Pancreas (tissue), 10 donors: ENCODE measurements around the gene TMEM121. TPM values are rescaled to one million over a fixed set of nuclear protein-coding genes. Genes with fewer than 3 reads are reported as not detected.

Experiments
- ATAC-seq, 4 donors: fragments of 200-7000 bp; cut with Tn5 transposase; one replicate each; pipeline versions ENCODE4 v1.8.0 to v1.9.1; 2020; ENCODE audit warnings: mild to moderate bottlenecking in 4 of 4, moderate library complexity in 4 of 4
- DNase-seq, 6 donors: peaks; one replicate each; pipeline ENCODE4 v3.0.0-alpha.2; 2020
- FAIRE-seq: peaks from 2 replicates; lab custom pipeline; 2012; peaks lifted over from hg19 to GRCh38; lab: Jason Lieb, UNC
- H3K27ac ChIP-seq, 4 donors: fragments of 200-600 bp; sonication (generic); 1 replicate in 3 of 4; 2 replicates in 1 of 4; pipeline versions ENCODE4 v1.5.0 to v1.8.0; 2020
- H3K27me3 ChIP-seq, 4 donors: fragments of 200-600 bp; one replicate each; pipeline ENCODE4 v1.8.0; 2021
- H3K36me3 ChIP-seq, 3 donors: fragments of 200-600 bp; sonication (generic) in 1 of 3; one replicate each; pipeline versions ENCODE4 v1.5.0 to v1.8.0; 2020 to 2021
- H3K4me1 ChIP-seq, 3 donors: fragments of 200-600 bp; one replicate each; pipeline ENCODE4 v1.8.0; 2021
- H3K4me3 ChIP-seq, 4 donors: fragments of 200-600 bp; sonication (generic) in 2 of 4; one replicate each; pipeline versions ENCODE4 v1.5.0 to v1.8.0; 2020 to 2021
- H3K9me3 ChIP-seq, 4 donors: fragments of 200-600 bp; one replicate each; pipeline ENCODE4 v1.8.0; 2021
- CTCF ChIP-seq, 4 donors: fragments of 200-600 bp; sonication (generic) in 3 of 4; IDR thresholded peaks; one replicate each; pipeline versions ENCODE4 v1.5.0 to v1.8.0; 2021; ENCODE audit warnings: antibody characterized with exemption in 4 of 4
- WGBS, 2 donors: extraction: QIAGEN DNeasy Blood & Tissue Kit; methylation state at CpG; one replicate each; pipeline ENCODE4 v1.1.7; 2013; 5-methylcytosine and 5-hydroxymethylcytosine counted together
- intact Hi-C, 3 donors: fragments of 100-400 bp; cut with DNase I; formaldehyde crosslinking; loops; one replicate each; pipeline versions ENCODE4 v1.11.1 to v1.14.2; 2022
- polyA plus RNA-seq, 2 donors: library from polyadenylated mRNA; stranded (reverse); fragments of 200-250 nt; gene quantifications; one replicate each; pipeline ENCODE4 v1.2.3, GENCODE V29; 2013
- total RNA-seq, 6 donors: library from RNA; stranded (reverse); fragmentation: NEBNext Ultra II Directional in 4 of 6; extraction: Animal tissue kit (Norgen Biotek cat#: 25700) in 4 of 6; gene quantifications; one replicate each; pipeline versions ENCODE4 v1.2.1 to v1.2.4, GENCODE V29; 2021 to 2023
- donor health status: healthy with polysubstance abuse.
- donor health status: DM: no; HTN: no; CAD: no; lungs with moderate emphysema.
- donor health status: DM: no; HTN: no; CAD: no.
- donor health status: control.
- donor health status: control.
- donor health status: Bipolar disorder and iron deficiency.
- donor health status: DM: yes; HTN: yes; CAD: no.
- donor health status: DM: no; HTN: no; CAD: no.
- donor health status: DM: no; HTN: no; CAD: no.
- donor health status: DM: yes; HTN: yes; CAD: no.

TMEM121 gene
- total and polyA plus RNA-seq, 8 donors, result 0.92 to 3.3 (median 1.8) TPM

- H3K4me1 ChIP-seq, result peaks cover 0 to 16% (median 0%) of the 10 kb centered on the region in 3 donors
- intact Hi-C loops, result no loop called here
- FAIRE-seq (no peak), ATAC-seq (no peak), DNase-seq (peak in 1 of 6 donors; percentile 60)
- no peaks in the 10 kb centered on the region for H3K36me3 ChIP-seq
- H3K27ac ChIP-seq, result no peak overlapping the region
- no peak for TF ChIP-seq CTCF (IDR thresholded peaks at IDR 0.05)
- WGBS, 2 donors, result 56 to 64% methylated on average over 24 of the region's 24 CpGs
- H3K4me3 ChIP-seq, result peak overlapping the region in 1 of 4 donors; percentile 71
- no peaks in the 10 kb centered on the region for H3K27me3 ChIP-seq
- H3K9me3 ChIP-seq, result no peaks in the 10 kb centered on the region
Observed at GRCh38 chr14:105529319-105529568, 2.9 kb downstream of the TMEM121 start.

- no peak for ATAC-seq
- no peaks in the 10 kb centered on the region for H3K9me3 ChIP-seq
- no peaks in the 10 kb centered on the region for H3K36me3 ChIP-seq
- no peaks in the 10 kb centered on the region for H3K27me3 ChIP-seq
- 72% methylated on average over 53 to 63 of the region's 63 CpGs for WGBS, 2 donors
- H3K27ac ChIP-seq, result no peak overlapping the region
- peaks cover 0 to 16% (median 0%) of the 10 kb centered on the region in 3 donors for H3K4me1 ChIP-seq
- no peak for FAIRE-seq
- intact Hi-C loops, result no loop called here
- no peak for TF ChIP-seq CTCF (IDR thresholded peaks at IDR 0.05)
- DNase-seq, result peak in 3 of 6 donors; percentile 35 to 67 (median 57)
- peak overlapping the region in 1 of 4 donors; percentile 71 for H3K4me3 ChIP-seq
Observed at GRCh38 chr14:105529569-105530284, 3.3 kb downstream of the TMEM121 start.

DNA sequence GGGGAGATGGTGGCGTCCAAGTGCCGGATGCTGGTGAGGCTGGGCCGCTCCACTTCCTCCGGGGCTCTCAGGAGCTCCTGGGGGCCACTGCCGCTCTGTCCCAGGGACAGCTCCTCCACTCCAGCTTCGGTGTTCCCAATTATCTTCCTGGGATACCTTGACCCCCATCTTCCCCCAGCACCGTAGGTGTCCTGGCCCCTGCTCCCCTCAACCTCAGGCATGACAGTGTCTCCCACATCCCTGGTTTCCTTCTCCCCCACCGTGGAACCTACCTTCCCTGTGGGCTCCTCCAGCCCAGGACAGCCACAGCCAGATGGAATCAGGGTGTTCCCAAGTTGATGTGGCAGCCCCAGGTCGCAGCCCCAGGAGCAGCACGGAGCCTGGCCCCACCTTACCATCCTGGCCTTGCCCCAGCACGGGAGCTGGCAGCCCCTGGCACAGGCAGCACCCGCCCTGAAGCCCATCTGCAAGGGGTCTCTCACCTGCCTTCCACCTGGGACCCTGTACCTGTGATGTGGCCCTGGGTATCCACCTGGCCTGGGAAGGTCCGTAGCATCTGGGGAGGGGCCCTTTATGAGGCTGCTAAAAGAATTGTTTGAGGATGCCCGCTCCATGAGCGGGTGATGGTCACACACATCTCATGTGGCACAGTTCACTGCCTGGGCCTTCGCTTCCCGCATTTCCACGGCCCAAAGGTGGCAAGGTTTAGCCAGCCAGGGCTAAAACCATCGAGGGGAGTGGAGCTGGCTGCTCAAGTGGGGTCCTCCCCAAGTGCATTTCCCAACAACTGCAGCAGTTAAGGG lies 4.1 kb downstream of the TMEM121 start:
- no peak for TF ChIP-seq CTCF (IDR thresholded peaks at IDR 0.05)
- ATAC-seq, result no peak

GRCh38 chr14:105531088-105531893 lies 4.9 kb downstream of the TMEM121 start:
- H3K27me3 ChIP-seq, result no peaks in the 10 kb centered on the region
- ATAC-seq, result no peak
- H3K4me1 ChIP-seq, result peaks cover 0 to 16% (median 0%) of the 10 kb centered on the region in 3 donors
- no peak overlapping the region for H3K27ac ChIP-seq
- FAIRE-seq, result no peak
- intact Hi-C loops, result no loop called here
- DNase-seq, result peak in 2 of 6 donors; percentile 56 to 67
- no peaks in the 10 kb centered on the region for H3K9me3 ChIP-seq
- no peak for TF ChIP-seq CTCF (IDR thresholded peaks at IDR 0.05)
- no peak overlapping the region for H3K4me3 ChIP-seq
- WGBS, 2 donors, result 87 to 96% methylated on average over 30 of the region's 30 CpGs
- no peaks in the 10 kb centered on the region for H3K36me3 ChIP-seq

More for the DNA sequence above, 4.1 kb downstream of the TMEM121 start:
- H3K9me3 ChIP-seq, result no peaks in the 10 kb centered on the region
- no peaks in the 10 kb centered on the region for H3K27me3 ChIP-seq
- FAIRE-seq (no peak), DNase-seq (peak in 2 of 6 donors; percentile 51 to 78)
- 87 to 93% methylated on average over 19 of the region's 19 CpGs for WGBS, 2 donors
- peaks cover 0 to 16% (median 0%) of the 10 kb centered on the region in 3 donors for H3K4me1 ChIP-seq
- no peak overlapping the region for H3K27ac ChIP-seq
- no peaks in the 10 kb centered on the region for H3K36me3 ChIP-seq
- H3K4me3 ChIP-seq, result no peak overlapping the region
- intact Hi-C loops, result no loop called here
